Hepatocyte (in vitro differentiated cells): ENCODE results near the gene ICE1. TPM values are rescaled to one million over a fixed set of nuclear protein-coding genes. Genes with fewer than 3 reads are reported as not detected.

Source experiments
- DNase-seq: peaks from one replicate; pipeline ENCODE4 v3.0.0-alpha.2; 2016; ENCODE audit warnings: low spot score
- H2AFZ ChIP-seq: fragments of 200-600 bp; sonication (generic); 2 replicates; pipeline ENCODE4 v1.6.0; 2016; ENCODE audit warnings: antibody characterized with exemption, mild to moderate bottlenecking
- H3K27ac ChIP-seq: fragments of 200-600 bp; sonication (generic); 2 replicates; pipeline ENCODE4 v1.5.1; 2016; ENCODE audit warnings: mild to moderate bottlenecking
- H3K27me3 ChIP-seq: fragments of 200-600 bp; sonication (generic); 2 replicates; pipeline ENCODE4 v1.6.1; 2016
- H3K36me3 ChIP-seq: fragments of 200-600 bp; sonication (generic); replicated peaks from 2 replicates; pipeline ENCODE4 v1.5.1; 2016; ENCODE audit warnings: low read depth; ENCODE audit not compliant: insufficient read depth
- H3K4me1 ChIP-seq: fragments of 200-600 bp; sonication (generic); 2 replicates; pipeline ENCODE4 v1.5.1; 2016; ENCODE audit warnings: mild to moderate bottlenecking, moderate library complexity; ENCODE audit not compliant: insufficient read depth
- H3K4me2 ChIP-seq: fragments of 200-600 bp; sonication (generic); 2 replicates; pipeline ENCODE4 v1.6.0; 2016
- H3K4me3 ChIP-seq: fragments of 200-600 bp; sonication (generic); 2 replicates; pipeline ENCODE4 v1.5.1; 2016; ENCODE audit warnings: mild to moderate bottlenecking
- H3K79me2 ChIP-seq: fragments of 200-600 bp; sonication (generic); 2 replicates; pipeline ENCODE4 v1.6.0; 2017; ENCODE audit warnings: mild to moderate bottlenecking
- H3K9me2 ChIP-seq: fragments of 200-600 bp; sonication (generic); replicated peaks from 2 replicates; pipeline ENCODE4 v1.6.0; 2017; ENCODE audit warnings: mild to moderate bottlenecking; ENCODE audit not compliant: insufficient read depth
- H3K9me3 ChIP-seq: fragments of 200-600 bp; sonication (generic); 2 replicates; pipeline ENCODE4 v1.5.1; 2016; ENCODE audit warnings: low read depth, mild to moderate bottlenecking
- H4K20me1 ChIP-seq: fragments of 200-600 bp; sonication (generic); 2 replicates; pipeline ENCODE4 v1.6.0; 2016; ENCODE audit warnings: mild to moderate bottlenecking; ENCODE audit not compliant: insufficient read depth, poor library complexity, severe bottlenecking
- EZH2 ChIP-seq: fragments of 200-600 bp; sonication (generic); IDR thresholded peaks from 2 replicates; pipeline ENCODE4 v1.6.1; 2016; ENCODE audit warnings: antibody characterized with exemption, mild to moderate bottlenecking, borderline replicate concordance
- EZH2phosphoT487 ChIP-seq: fragments of 200-600 bp; sonication (generic); IDR thresholded peaks from one replicate; pipeline ENCODE4 v1.6.1; 2018; ENCODE audit warnings: antibody characterized with exemption, mild to moderate bottlenecking, low read depth, moderate library complexity; ENCODE audit not compliant: unreplicated experiment, severe bottlenecking
- WGBS: methylation state at CpG from one replicate; pipeline ENCODE4 v1.1.6; 2016; ENCODE audit warnings: low lambda C conversion rate; ENCODE audit errors: missing lambda C conversion rate; 5-methylcytosine and 5-hydroxymethylcytosine counted together
- polyA plus RNA-seq: library from polyadenylated mRNA; unstranded; fragments of >200 nt; fragmentation: Nextera tagmentation; extraction: Ambion mirVana; gene quantifications from 2 replicates; pipeline ENCODE4 v1.2.1, GENCODE V29; 2016
- total RNA-seq: library from RNA; depleted of rRNA; stranded (reverse); fragments of >200 nt; gene quantifications from 2 replicates; pipeline ENCODE4 v1.2.3, GENCODE V29; 2014
- TF ChIP-seq, protein P1 (sequence below): fragments of 200-600 bp; sonication (generic); IDR thresholded peaks from 2 replicates; pipeline ENCODE4 v1.5.1; 2016; ENCODE audit warnings: antibody characterized with exemption, mild to moderate bottlenecking; ENCODE audit not compliant: poor library complexity

ICE1 gene
- total and polyA plus RNA-seq, 2 experiments from 2014 or later: 9.5 to 26.5 TPM

DNA sequence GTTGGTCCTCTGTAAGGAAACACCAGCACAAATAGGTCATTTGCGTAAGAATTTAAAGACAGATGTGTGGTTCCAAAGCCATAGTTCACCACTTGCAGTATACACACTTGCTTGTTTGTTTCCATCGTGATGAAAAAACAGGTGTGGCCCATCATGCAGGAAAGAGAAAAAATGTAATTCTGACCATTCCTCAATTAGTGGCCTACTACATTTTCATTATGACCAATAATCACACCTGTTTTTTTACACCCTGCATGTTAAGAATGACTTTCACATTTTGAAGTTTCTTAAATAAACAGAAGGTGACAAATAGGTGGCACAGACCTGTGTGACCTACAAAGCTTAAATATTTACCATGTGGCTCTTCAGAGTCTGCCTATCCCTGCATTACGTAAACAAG, 2.2 kb upstream of the ICE1 start:
- Histone ChIP-seq H3K4me3 (no peak overlapping the region), H3K4me1 (peaks cover 29% of the 10 kb centered on the region), H3K27me3 (no peaks in the 10 kb centered on the region), H3K79me2 (peaks cover 26% of the 10 kb centered on the region), H4K20me1 (peaks cover 23% of the 10 kb centered on the region), H2AFZ (no peak overlapping the region), H3K9me2 (no peaks in the 10 kb centered on the region), H3K9me3 (no peaks in the 10 kb centered on the region), H3K4me2 (peak overlapping the region; percentile 87), H3K27ac (no peak overlapping the region), H3K36me3 (no peaks in the 10 kb centered on the region)
- WGBS: 77% methylated on average over 3 of the region's 3 CpGs
- no peak for TF ChIP-seq EZH2phosphoT487
- TF ChIP-seq, protein P1, sequence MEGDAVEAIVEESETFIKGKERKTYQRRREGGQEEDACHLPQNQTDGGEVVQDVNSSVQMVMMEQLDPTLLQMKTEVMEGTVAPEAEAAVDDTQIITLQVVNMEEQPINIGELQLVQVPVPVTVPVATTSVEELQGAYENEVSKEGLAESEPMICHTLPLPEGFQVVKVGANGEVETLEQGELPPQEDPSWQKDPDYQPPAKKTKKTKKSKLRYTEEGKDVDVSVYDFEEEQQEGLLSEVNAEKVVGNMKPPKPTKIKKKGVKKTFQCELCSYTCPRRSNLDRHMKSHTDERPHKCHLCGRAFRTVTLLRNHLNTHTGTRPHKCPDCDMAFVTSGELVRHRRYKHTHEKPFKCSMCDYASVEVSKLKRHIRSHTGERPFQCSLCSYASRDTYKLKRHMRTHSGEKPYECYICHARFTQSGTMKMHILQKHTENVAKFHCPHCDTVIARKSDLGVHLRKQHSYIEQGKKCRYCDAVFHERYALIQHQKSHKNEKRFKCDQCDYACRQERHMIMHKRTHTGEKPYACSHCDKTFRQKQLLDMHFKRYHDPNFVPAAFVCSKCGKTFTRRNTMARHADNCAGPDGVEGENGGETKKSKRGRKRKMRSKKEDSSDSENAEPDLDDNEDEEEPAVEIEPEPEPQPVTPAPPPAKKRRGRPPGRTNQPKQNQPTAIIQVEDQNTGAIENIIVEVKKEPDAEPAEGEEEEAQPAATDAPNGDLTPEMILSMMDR: no peak
- no peak for TF ChIP-seq EZH2
- no peak for DNase-seq

- TF ChIP-seq, protein P1: no peak
- TF ChIP-seq EZH2phosphoT487 (no peak), EZH2 (no peak)
- no peaks in the 10 kb centered on the region for H3K9me2 ChIP-seq
- DNase-seq: peak; percentile 11
These were observed 1.1 kb upstream of the ICE1 start for GRCh38 chr5:5421149-5421960.

GRCh38 chr5:5422819-5423515, 490 bp downstream of the ICE1 start:
- WGBS: 2% methylated on average over 47 of the region's 58 CpGs
- no peak for TF ChIP-seq EZH2phosphoT487
- TF ChIP-seq, protein P1: no peak
- no peak for TF ChIP-seq EZH2

More at GRCh38 chr5:5421149-5421960, 1.1 kb upstream of the ICE1 start:
- Histone ChIP-seq H3K9me3 (no peaks in the 10 kb centered on the region), H3K79me2 (peaks cover 37% of the 10 kb centered on the region), H3K27ac (peak overlapping the region; percentile 95), H3K4me1 (peaks cover 29% of the 10 kb centered on the region), H3K4me3 (peak overlapping the region; percentile 40), H2AFZ (peak overlapping the region; percentile 98), H3K4me2 (peak overlapping the region; percentile 87), H3K36me3 (no peaks in the 10 kb centered on the region), H3K27me3 (no peaks in the 10 kb centered on the region), H4K20me1 (peaks cover 32% of the 10 kb centered on the region)
- 18% methylated on average over 24 of the region's 24 CpGs for WGBS

More at GRCh38 chr5:5422819-5423515, 490 bp downstream of the ICE1 start:
- Histone ChIP-seq H3K27me3 (no peaks in the 10 kb centered on the region), H3K4me2 (peak overlapping the region; percentile 90), H3K9me2 (no peaks in the 10 kb centered on the region), H3K27ac (peak overlapping the region; percentile 95), H2AFZ (peak overlapping the region; percentile 8), H3K79me2 (peaks cover 54% of the 10 kb centered on the region), H3K36me3 (no peaks in the 10 kb centered on the region), H3K4me1 (peaks cover 29% of the 10 kb centered on the region), H3K4me3 (peak overlapping the region; percentile 89), H3K9me3 (no peaks in the 10 kb centered on the region), H4K20me1 (peaks cover 46% of the 10 kb centered on the region)
- DNase-seq: peak; percentile 19
